LNCAP (cell line): Measurements from ENCODE around the gene LYPD8.

Experiments
- TF ChIP-seq, protein P1 (sequence below): fragments of 450-650 bp; IDR thresholded peaks from 2 replicates; pipeline ENCODE4 v1.5.1; 2017; ENCODE audit warnings: mild to moderate bottlenecking

Gene LYPD8

GRCh38 chr1:248695451-248696132 lies 60.0 kb downstream of the LYPD8 start:
- TF ChIP-seq, protein P1, sequence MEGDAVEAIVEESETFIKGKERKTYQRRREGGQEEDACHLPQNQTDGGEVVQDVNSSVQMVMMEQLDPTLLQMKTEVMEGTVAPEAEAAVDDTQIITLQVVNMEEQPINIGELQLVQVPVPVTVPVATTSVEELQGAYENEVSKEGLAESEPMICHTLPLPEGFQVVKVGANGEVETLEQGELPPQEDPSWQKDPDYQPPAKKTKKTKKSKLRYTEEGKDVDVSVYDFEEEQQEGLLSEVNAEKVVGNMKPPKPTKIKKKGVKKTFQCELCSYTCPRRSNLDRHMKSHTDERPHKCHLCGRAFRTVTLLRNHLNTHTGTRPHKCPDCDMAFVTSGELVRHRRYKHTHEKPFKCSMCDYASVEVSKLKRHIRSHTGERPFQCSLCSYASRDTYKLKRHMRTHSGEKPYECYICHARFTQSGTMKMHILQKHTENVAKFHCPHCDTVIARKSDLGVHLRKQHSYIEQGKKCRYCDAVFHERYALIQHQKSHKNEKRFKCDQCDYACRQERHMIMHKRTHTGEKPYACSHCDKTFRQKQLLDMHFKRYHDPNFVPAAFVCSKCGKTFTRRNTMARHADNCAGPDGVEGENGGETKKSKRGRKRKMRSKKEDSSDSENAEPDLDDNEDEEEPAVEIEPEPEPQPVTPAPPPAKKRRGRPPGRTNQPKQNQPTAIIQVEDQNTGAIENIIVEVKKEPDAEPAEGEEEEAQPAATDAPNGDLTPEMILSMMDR: no peak

- TF ChIP-seq, protein P1: no peak
Observed at GRCh38 chr1:248691567-248692155, 63.9 kb downstream of the LYPD8 start.
